Measurements from ENCODE around the gene CELF3. TPM values are rescaled to one million over a fixed set of nuclear protein-coding genes. Genes with fewer than 3 reads are reported as not detected.
"Not testable (repeated sequence)": the region's sequence is repeated elsewhere in the genome, so short reads cannot be mapped to it uniquely, and the experiment has no call there.

Gene CELF3
- not detected in 2 replicates for total RNA-seq

DNA sequence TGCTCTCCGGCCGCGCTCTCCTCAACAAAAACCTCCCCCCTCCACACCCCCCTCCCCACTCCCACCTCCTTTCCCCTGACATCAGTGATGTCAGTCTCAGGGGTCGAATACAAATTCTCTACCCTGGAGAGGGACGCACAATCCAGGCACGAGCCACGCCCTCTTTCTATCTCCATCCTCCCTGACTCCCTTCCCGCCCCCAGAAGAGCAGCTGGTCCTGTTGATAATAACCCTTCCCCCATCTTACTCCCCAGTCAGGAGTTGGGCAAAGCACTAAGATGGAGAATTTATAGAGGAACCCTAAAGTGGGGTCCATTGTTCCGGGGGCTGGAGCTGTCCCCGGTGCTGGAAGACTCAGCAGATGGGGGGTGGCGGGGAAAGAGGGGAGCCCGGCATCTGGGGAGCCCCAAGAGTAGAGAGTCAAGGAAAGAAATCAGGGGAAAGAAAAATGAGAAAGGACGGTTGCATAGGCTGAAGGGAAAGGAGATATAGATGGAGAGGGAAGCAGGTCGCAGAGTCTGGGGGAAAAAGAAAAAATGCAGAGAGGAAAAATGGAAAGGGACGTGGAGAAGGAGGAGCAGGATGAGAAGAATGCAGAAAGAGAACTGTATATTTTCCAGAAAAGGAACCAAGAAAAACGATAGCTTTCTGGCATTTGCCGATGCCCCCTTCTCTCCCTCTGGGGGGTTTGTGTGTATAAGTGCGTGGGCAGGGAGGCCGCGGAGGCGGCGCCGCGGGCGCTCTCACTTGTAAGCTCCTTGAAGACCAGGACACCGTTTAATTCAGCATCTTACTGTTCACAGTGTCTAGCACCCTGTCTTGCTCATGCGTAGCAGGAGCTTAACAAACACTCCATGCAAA is at the start of gene CELF3:
CELF3 (minus strand) TSS at position 33 of the 861 bp plus-strand sequence. CDS start 783 bp downstream, outside the sequence.
- no peak for DNase-seq (ENCODE audit: low read depth)

DNA sequence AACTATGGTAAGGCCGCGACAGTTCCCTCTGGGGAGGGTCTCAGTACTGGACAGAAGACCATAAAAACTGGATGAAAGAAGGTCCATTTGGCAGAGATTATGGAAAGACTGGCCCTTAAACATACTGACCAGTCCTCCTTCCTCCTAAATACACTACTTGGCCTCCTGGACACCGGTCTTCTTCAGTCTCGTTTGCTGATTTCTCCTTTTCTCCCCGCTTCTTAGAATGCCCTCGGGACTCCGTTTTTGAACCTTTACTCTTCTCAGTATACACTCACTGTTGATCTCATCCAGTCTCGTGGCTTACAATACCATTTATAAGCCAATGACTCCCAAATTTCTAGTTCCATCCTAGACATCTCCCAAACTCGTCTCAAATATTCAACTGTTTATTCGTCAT is 47.4 kb upstream of the CELF3 start:
- DNase-seq (ENCODE audit: low read depth), result no peak

DNA sequence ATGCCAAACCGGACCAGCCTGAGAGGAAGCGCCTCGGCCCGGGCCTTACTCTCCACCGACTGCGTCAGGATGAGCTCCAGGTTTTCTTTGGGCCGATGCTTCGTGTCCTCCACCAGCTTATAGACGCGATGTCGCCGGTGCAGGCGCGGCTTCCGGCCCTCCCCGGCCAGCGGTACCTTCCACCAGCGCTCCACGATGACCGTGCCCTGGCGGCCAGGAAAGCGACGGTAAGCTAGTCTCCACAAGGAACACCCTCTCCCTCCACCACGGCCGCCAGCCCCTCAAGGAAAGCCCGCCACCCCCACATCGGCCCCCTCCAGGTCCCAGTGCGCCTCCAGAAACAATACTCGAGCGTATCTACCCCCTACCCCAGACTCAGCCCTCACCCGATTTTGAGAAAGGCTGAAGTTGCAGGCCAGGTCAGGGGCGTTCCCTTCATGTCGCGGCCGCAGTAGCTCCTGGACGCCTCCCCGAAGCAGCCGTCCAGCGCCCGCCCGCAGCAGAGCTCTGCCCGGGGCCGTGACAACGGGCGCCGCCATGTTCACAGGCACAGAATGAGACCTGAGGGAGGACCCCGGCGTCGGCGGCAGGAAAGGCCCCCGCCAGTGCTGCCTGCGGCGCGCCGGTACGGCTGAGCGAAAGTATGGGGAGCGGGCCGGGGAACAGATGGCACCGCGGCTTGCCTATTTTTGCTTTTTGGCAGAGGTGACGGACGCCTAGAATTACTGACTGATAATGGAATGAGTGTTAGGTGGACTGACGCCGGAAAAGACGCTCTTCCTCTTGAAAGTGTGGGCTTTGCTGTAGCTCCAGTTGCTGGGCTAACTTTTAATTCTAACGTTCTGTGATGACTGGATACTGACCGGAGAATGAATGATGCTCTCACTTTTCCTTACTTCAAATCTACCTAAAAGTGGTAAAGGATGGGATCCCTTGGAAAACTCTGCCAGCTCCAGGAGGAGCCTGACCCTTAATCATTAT is 46.6 kb upstream of the CELF3 start, which contains the start of gene MRPL9:
MRPL9 (minus strand) TSS at position 556 of the 981 bp plus-strand sequence; CDS start at position 539, 17 bp downstream.
- peak; percentile 38 for DNase-seq (ENCODE audit: low read depth)

DNA sequence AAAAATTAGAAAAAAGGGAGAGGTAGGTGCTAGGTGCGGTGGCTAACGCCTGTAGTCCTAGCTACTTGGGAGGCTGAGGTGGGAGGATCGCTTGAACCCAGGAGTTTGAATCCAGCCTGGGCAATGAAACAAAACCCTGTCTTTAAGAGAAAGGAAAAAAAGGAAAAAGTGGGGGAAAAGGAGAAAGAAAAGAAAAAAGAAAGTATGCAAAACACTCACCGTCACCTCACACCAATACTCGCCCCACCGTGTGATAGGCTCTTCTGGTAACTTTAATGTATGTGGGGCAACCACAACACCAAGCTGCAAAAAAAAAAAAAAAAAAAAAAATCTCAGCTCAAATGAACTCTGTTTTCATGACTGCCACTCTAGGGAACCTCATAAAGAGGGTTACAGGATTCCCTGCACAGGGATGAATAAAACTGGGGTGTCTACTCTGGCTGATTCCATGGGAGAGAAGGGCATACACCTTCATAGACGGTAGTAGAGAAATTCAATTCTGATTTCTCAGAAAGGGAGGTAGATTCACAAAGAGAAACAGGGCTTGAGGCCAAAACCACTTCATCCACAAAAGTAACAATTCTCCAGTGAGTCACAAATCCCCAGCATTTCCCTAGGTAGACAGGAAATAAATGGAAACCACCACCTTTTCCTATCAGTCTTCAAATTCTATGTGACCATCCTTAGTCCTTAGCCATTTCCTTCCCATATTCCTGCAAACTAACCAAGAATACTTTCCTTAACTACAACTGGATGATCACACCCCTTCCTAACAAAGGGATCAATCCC is 44.2 kb upstream of the CELF3 start:
- peak; percentile 24 for DNase-seq (ENCODE audit: low read depth)

DNA sequence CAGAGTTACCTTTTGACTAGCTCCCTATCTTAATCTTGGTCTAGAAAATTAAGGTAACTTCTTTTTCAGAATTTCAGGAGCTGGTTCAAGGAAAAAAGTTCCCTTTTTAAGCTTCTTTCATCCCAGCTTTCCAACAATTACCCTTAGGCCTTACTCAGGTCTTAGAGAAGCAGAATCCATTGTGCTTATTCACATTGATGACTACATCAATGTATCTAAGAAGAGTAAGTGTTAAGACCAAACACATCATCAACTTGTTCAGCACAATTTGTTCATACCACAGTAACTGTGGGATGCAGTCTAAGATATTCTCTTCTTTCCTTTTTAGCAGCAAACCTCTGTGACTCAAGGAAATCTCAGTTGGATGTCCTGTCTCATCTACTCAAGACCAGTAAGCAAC is 42.6 kb upstream of the CELF3 start:
- DNase-seq (ENCODE audit: low read depth), result no peak

DNA sequence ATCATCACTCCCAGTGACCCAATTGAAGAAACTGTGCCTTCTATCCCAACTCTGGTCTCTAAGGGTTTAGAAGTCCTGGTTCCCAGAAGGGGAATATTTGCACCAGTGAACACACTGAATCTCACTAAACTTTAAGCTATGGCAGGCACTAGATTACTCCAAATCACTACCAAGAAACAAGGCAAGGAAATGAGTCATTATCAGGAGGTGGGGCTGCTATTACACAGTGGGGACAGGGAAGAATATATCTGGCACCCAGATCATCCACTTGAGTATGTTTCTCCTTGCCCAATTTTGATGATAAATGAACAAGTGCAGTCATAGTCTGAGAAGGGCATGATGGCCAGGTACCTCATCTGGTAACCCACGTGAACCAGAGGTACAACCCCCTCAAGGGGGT is 39.7 kb upstream of the CELF3 start:
- DNase-seq (ENCODE audit: low read depth), result peak; percentile 61

DNA sequence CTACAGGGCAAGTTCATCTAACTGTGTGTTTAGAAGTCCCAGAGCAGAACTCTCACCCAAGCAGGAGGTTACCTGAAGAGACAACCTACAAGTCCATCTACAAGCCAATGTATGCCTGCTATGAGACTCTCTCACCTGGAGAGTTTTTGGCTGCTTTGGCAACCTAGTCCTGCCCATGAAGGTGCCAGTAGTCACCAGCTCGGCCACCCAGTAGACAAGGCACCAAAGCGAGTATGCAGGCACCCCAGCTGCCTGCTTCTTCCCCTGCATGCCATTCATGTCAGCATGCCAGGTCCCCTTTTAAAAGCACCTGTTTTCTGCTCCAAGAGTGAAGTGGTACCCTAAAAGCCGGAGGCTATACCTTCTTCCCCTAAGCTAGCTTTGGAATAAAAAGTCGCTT is 24.9 kb upstream of the CELF3 start:
- DNase-seq (ENCODE audit: low read depth), result no peak

DNA sequence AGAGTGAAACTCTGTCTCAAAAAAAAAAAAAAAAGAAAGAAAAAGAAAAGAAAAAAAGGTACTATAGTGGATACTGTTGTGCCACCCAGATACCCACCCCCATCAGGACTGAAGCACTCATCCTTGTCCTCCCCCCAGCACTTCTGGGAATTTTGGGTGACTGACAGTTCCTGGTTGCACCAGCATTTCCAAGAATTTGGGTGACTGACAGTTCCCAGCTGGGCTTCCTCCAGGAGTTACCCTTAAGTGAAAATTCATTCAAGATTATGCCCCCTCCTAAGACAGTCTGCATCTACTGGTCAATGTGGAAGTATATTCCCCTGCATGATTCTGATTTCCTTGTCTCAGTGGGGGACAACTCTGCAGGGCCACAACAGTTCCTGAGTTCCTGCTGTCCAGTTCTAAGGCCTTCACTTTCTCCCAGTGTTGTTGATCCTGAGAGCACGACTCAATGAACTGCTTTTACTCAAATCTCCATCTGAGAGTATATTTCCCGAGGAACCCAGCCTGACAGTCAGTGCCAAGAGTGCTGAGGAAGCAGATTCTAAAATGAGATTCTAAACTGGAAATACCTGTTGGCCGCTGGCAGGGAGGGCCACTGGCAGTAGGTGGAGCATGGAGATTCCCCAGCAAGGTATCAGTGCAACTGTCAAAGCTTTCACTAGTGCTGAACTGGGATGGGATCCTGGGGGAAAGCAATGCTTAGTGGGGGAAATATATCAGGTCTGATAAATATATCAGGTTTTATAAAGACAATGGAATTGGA is 23.2 kb upstream of the CELF3 start:
- DNase-seq (ENCODE audit: low read depth), result peak; percentile 15

DNA sequence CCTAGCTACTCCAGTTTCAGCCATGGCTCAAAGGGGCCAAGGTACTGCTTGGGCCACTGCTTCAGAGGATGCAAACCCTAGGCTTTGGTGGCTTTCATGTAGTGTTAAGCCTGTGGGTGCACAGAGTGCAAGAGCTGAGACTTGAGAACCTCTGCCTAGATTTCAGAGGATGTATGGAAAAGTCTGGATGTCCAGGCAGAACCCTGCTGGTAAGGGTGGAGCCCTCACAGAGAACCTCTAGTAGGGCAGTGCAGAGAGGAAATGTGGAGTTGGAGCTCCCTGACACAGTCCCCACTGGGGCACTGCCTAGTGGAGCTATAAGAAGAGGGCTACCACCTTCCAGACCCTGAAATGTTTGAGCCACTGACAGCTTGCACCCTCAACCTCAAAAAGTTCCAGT is 20.9 kb upstream of the CELF3 start:
- DNase-seq (ENCODE audit: low read depth), result no peak

DNA sequence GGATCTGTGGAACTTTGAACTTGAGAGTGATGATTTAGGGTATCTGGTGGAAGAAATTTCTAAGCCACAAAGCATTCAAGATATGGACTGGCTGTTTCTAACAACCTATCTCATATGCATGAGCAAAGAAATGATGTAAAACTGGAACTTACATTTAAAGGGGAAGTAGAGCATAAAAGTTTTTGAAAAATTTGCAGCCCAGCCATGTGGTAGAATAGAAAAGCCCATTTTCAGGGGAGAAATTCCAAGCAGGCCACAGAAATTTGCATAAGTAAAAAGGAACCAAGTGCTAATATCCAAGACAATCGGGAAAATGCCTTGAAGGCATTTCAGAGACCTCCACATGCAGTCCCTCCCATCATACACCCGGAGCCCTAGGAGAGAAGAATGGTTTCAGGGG is 20.4 kb upstream of the CELF3 start:
- no peak for DNase-seq (ENCODE audit: low read depth)

DNA sequence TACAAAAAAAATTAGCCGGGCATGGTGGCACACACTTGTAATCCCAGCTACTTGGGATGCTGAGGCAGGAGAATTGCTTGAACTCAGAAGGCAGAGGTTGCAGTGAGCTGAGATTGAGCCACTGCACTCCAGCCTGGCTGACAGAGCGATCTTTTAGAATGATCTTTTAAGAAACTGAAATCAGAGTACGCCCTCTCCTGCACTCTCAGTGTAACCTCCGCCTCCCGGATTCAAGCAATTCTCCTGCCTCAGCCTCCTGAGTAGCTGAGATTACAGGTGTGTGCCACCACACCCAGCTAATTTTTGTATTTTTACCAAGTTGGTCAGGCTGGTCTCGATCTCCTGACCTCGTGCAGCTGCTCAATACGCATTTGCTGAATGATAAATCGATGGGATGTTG is 17.4 kb upstream of the CELF3 start:
- DNase-seq (ENCODE audit: low read depth), result not testable (repeated sequence)

DNA sequence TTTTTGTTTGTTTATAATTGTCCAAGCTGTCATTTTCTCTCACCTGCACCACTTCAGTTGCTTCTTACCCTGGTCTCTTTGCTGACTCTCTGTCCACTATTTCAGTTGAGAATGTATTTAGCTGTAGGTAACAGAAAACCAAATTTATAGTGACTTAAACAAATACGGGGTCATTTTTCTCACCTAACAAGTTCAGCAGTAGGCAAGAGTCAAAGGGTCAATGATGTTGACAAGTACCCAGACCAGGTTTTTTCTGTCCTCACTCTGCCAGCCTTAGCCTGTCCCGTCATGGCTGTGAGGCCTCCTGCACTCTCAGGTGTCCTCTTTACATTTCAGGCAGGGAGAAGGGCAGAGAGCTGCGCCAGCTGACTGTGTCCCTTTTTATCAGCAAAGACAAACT is 16.5 kb upstream of the CELF3 start:
- no peak for DNase-seq (ENCODE audit: low read depth)

DNA sequence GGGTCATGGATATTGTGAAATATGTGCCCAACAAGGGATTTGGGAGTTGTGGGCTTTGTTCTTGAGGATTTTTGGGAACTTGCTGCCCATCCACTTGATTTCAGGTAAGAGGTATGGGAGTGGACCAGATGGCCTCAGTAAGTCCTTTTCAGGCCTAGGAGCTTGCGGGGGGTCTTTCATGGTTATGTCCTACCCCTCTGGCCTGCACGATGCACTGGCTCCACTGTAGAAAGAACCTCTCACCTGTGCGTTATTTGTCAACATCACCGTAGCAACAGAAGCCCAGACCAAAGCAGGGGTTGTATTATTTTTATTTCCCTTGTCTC is 13.3 kb upstream of the CELF3 start:
- no peak for DNase-seq (ENCODE audit: low read depth)

DNA sequence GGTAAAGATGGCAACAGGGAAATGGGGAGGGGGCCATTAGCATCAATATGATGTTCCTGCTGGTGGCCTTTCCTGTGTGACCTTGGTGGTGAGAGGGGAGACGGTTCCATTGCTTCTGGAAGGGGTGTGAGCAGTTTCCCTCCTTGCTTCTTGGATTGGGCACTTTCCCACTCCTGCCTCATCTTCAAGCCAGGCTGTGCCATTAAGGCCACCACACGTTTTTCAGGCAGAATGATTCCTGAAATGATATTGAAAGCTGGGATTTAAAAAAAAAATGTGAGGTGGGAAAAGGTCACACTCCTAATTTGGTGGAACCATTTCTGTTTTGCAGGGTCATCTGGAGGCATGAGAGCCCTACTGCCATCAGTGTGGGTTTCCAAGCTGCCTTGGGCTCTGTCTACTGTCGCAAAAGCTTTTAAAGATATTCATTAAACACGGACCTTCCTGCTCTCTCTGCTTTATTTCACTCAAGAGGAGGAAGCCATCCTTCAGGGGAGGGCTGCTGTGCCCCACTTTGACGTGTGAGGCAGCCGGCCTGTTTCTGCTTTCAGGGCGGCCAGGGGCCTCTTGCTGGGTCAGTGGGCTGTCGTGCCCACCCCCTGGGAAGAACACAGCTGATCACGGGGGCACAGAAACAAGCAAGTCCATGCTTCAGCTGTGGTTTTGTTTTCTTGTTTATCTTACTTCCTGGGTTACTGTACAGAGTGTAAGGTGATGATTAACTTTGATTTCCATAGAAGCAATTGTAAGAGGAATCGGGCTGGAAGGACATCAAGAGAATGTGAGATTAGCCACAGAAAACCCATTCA is 12.8 kb upstream of the CELF3 start:
- DNase-seq (ENCODE audit: low read depth), result peak; percentile 88

DNA sequence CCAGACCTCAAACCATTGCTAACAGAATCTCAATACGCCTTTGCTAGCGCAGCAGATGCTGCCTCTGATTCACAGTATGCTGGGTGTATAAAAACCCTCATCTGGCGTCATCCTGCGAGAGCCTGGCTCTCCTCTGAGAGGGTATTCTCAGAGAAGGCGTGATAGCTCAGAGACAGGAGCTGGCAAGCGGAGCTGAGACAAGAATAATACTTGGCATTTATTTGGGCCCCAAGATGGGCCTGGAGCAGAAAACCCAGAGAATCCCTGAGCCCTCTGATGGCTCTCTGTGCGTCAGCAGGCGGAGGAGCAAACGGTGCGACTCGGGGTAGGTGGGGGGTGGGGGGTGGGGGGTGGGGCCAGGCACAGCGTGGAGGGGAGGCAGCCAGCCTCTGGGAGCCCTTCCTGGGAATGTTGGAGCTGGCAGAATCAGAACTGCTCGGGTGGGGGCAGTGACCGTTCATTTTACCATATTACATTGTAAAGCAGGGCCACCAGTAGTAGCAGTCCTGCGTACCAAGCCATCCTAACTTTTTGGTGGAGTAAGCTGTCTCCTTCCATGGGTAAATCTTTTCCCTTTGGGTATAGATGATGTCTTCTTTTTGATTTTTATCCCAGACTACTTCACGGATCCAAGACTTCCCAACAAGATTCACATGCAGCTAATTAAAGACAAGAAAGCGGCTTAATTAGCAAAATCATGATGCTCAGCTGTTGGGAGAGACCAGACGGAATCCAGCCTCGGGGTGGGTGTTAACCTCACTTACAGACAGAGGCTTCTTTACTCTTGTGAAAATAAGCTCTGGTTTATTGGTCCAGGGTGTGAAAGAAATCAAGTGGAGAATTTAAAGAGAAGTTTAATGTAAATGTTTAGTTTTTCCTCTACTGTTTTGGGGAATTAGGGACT is 11.8 kb upstream of the CELF3 start:
- DNase-seq (ENCODE audit: low read depth), result no peak

DNA sequence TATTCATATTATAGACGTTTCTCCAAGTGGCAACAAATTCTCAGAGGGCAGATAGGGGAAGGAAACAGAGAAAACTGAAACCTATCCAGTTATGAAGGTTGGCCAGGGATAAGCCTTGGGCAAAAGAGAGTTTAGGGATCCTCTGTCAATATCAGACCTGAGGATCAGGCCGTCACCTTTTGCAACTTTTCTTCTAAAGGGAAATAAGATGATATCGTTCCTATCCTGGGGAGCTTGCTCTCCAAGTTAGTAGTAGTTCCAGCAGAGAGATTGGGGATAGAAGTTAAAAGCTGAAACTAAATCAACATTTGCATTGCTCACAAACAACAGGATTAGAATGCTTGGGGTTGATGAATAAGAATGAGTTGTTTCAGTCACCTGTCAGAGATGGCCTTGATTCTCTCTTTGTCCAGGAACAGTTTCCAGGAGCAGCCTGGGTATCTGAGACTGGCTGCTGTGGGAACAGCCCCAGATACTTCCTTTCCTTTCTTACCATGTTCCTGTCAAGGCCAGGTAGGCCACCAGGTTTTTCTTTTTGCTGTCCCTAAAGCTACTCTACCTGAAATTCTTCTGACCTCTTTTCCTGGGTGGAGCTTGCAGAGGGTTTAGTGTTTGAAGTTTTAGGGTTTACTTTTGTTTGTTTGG is 7.2 kb upstream of the CELF3 start:
- DNase-seq (ENCODE audit: low read depth), result peak; percentile 10

DNA sequence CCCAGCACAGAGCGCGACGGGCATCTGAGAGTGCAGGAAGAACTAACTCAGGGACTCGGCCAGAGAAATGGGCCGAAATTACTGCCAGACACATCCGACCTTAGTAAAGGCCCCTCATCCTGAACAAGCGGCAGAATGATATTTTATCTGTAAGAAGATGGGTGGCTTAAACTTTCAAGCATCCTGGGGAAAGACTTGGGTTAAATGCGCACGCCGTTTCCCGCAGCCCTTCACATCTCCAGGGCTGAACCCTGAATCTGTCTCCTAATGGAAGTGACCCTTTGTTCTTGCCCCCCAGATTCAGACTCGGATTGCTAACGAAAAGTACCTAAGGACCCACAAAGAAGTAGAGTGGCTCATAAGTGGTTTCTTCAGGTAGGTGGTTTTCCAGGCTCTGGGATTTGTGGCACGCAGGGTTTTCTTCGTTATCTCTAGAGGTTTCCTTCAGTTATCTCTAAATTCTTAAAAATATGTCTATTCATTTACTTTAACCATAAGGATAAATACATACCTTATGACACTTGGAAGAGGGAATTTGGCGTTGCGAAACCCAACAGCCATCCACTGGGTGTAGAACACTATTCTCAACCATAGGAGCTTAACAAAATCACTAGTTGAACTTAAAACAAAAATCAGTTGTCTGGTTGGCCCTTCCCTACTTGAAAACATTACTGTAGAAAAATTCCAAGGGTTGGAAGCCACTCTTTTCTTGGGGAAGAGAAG is 5.3 kb upstream of the CELF3 start:
- no peak for DNase-seq (ENCODE audit: low read depth)
